Fibroblast of skin of scalp (primary cell): ENCODE results near the gene MUC5B.
"Not testable (repeated sequence)": the region's sequence is repeated elsewhere in the genome, so short reads cannot be mapped to it uniquely, and the experiment has no call there.

Experiments used
- DNase-seq: peaks from one replicate; pipeline ENCODE4 v3.0.0-alpha.2; 2013

Gene MUC5B

DNA sequence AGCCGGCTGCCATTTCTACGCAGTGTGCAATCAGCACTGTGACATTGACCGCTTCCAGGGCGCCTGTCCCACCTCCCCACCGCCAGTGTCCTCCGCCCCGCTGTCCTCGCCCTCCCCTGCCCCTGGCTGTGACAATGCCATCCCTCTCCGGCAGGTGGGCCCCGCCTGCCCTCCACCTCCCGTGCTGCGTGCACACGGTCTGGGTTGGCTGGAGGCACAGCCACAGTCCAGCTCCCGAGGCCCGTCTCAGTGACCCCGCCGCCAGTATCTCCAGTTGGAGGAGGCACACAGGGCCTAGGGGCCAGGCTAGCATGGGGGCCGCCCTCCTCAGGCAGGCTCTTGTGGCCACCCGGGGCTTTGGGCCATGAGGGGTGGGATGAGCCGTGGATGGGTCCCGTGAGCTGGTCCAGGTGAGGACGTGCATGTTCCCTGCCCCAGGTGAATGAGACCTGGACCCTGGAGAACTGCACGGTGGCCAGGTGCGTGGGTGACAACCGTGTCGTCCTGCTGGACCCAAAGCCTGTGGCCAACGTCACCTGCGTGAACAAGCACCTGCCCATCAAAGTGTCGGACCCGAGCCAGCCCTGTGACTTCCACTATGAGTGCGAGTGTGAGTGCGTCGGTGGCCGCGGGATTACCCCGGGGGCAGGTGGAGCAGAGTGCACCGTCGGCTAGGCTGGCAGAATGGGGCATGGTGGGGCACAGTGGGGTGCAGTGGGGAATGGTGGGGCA is 29.7 kb downstream of the MUC5B start:
- no peak for DNase-seq

DNA sequence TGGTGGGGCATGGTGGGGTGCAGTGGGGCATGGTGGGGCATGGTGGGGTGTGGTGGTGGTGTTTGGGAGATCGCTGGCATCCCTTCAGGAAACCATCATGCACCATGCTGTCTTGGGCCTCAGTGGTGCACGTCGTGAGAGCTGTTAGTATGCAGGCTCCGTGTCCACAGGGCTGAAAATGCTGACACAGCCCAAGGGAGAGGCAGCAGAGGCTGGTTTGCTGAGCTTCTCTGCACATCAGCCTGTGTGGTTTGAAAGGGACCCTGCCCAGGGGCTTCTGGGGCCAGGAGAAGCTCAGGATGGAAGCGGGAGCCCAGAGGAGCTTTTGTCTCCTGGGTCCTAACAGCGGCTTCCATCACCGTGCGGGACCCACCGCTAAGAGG is 30.2 kb downstream of the MUC5B start:
- DNase-seq, result no peak

- no peak for DNase-seq
These were observed 31.3 kb downstream of the MUC5B start for GRCh38 chr11:1254086-1254648.

- DNase-seq, result no peak
These were observed 31.9 kb downstream of the MUC5B start for GRCh38 chr11:1254733-1255132.

- no peak for DNase-seq
These were observed 32.3 kb downstream of the MUC5B start for GRCh38 chr11:1255151-1255550.

- no peak for DNase-seq
These were observed 33.6 kb downstream of the MUC5B start for GRCh38 chr11:1256257-1257045.

- no peak for DNase-seq
These were observed 34.5 kb downstream of the MUC5B start for GRCh38 chr11:1257366-1257765.

GRCh38 chr11:1257916-1258315 is 35.0 kb downstream of the MUC5B start:
- DNase-seq, result no peak

GRCh38 chr11:1258401-1259075 is 35.7 kb downstream of the MUC5B start:
- no peak for DNase-seq

DNA sequence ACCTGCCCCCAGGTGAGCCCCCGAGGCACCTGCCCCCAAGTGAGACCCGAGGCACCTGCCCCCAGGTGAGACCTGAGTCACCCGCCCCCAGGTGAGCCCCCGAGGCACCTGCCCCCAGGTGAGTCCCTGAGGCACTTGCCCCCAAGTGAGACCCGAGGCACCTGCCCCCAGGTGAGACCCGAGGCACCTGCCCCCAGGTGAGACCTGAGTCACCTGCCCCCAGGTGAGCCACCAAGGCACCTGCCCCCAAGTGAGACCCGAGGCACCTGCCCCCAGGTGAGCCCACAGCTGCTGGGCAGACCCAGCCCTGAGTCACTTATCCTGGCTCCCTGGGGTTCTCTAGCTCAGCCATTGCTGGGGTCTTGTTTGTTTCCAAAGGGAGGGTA is 36.2 kb downstream of the MUC5B start:
- no peak for DNase-seq

GRCh38 chr11:1259561-1259960 is 36.7 kb downstream of the MUC5B start:
- DNase-seq, result no peak

DNA sequence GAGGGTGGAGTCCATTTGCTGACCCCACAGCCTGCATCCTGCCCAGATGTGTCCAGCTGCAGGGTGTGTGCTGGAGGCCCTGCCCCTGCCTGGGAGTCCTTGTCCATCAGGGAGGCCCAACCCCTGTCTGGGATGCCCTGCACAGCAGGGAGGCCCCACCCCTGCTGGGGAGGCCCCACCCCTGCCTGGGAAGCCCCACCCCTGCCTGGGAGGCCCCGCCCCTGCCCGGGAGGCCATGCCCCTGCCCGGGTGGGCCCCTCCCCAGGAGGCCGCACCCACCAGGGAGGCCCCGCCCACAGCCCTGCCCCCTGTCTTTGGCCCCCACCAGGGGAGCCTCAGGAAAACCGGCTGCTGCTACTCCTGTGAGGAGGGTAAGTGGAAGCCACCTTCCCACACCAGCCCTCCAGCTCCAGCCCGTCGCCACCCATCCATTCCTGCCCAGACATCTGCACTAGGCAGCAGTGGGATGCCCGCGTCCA is 37.2 kb downstream of the MUC5B start:
- peak; percentile 28 for DNase-seq

GRCh38 chr11:1260620-1261019 is 37.8 kb downstream of the MUC5B start:
- no peak for DNase-seq

DNA sequence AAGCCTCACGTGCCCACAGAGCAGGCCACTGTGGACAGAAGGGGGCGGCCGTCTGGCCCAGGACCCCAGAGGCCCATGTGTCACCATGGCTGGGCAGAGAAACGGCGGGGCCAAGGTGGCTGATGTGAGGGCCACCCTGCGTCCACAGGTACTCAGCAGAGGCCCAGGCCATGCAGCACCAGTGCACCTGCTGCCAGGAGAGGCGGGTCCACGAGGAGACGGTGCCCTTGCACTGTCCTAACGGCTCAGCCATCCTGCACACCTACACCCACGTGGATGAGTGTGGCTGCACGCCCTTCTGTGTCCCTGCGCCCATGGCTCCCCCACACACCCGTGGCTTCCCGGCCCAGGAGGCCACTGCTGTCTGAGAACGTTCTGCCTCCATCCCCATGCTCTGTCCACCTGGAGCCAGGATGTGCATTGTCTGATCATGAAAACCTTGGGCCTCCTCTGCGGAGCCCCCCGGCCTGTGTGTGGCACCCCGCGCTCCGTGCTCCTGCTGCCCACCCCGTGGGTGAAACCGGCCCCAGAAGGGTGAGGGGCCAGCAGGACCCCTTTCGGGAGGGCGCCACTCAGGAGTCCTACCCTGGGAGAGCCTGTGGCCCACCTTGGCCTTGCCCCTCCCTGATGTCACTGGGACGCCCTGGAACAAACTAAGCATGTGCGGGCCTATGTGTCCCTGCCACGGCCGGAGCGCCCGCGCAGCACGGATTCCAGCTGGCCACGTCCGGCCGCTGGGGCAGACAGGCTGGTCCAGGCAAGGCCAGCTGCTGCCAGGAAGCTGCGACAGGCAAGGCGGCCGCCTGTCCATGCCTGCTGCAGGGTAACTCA is 38.6 kb downstream of the MUC5B start:
- no peak for DNase-seq

GRCh38 chr11:1262172-1263006 is 39.5 kb downstream of the MUC5B start:
- DNase-seq, result peak; percentile 87

DNA sequence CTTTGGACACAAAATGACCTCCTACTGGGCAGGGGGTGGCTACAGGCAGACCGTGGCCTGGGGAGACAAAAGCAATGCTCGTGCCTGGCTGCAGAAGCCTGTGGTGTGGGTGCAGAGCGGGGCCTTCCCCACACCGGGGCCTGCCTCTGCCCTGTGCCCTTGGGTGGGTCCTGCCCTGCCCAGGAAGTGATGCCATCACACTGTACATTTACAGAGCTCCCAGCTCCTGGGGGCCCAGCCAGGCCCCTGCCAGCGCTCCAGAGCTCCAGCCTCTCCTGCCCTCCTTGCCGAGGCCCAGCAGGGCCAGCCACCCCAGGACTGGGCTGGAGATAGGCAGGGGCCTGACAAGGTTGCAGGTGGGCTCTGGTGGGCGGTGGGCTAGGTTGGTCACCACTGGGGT is 40.1 kb downstream of the MUC5B start:
- no peak for DNase-seq

DNA sequence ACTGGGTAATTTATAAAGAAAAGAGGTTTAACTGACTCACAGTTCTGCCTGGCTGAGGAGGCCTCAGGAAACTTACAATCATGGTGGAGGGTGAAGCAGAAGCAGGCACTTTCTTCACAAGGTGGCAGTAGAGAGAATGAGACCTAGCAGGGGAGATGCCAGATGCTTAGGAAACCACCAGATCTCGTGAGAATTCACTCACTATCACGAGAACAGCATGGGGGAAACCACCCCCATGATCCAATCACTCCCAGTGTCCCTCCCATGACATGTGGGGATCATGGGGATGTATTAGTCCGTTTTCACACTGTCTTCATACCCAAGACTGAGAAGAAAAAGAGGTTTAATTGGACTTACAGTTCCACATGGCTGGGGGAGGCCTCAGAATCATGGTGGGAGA is 41.6 kb downstream of the MUC5B start:
- DNase-seq, result peak; percentile 82

GRCh38 chr11:1265480-1265879 is 42.6 kb downstream of the MUC5B start:
- DNase-seq, result not testable (repeated sequence)

DNA sequence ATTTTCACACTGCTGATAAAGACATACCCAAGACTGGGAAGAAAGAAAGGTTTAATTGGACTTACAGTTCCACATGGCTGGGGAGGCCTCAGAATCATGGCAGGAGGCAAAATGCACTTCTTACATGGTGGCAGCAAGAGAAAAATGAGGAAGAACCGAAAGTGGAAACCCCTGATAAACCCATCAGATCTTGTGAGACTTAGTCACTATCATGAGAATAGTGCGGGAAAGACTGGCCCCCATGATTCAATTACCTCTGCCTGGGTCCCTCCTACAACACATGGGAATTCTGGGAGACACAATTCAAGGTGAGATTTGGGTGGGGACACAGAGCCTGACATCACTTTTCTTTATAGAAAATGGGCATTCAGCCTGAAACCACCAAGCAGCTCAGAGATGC is 44.1 kb downstream of the MUC5B start:
- DNase-seq, result not testable (repeated sequence)

- no peak for DNase-seq
These were observed 44.7 kb downstream of the MUC5B start for GRCh38 chr11:1267441-1268100.

GRCh38 chr11:1269957-1270356 is 47.1 kb downstream of the MUC5B start:
- DNase-seq, result no peak
